OCI-LY1 (cell line): ENCODE results near the gene ARHGAP8.

Experiments used
- H2AFZ ChIP-seq: fragments of 200-600 bp; sonication (generic), shearing (Covaris generic); 2 replicates; pipeline ENCODE4 v1.6.0; 2014; ENCODE audit warnings: antibody characterized with exemption, mild to moderate bottlenecking, low read length
- H3F3A ChIP-seq: fragments of 200-600 bp; sonication (generic), shearing (Covaris generic); 2 replicates; pipeline ENCODE4 v1.6.0; 2014; ENCODE audit warnings: mild to moderate bottlenecking, antibody characterized with exemption, low read length, moderate library complexity; ENCODE audit not compliant: insufficient read depth
- H3K27ac ChIP-seq: fragments of 200-600 bp; sonication (generic); 2 replicates; pipeline ENCODE4 v1.5.1; 2014; ENCODE audit warnings: low read length, mixed run types, mild to moderate bottlenecking, low read depth; ENCODE audit not compliant: poor library complexity, severe bottlenecking
- H3K27me3 ChIP-seq: fragments of 200-600 bp; sonication (generic); 2 replicates; pipeline ENCODE4 v1.6.0; 2014; ENCODE audit warnings: antibody characterized with exemption, mild to moderate bottlenecking, low read length, moderate library complexity; ENCODE audit not compliant: insufficient read depth
- H3K36me3 ChIP-seq: fragments of 200-600 bp; sonication (generic); 2 replicates; pipeline ENCODE4 v1.6.1; 2014; ENCODE audit warnings: mild to moderate bottlenecking, antibody characterized with exemption, low read length, moderate library complexity, mixed read lengths; ENCODE audit not compliant: insufficient read depth
- H3K4me1 ChIP-seq: fragments of 200-600 bp; sonication (generic); 2 replicates; pipeline ENCODE4 v1.5.1; 2014; ENCODE audit warnings: mild to moderate bottlenecking, low read length, moderate library complexity; ENCODE audit not compliant: insufficient read depth, severe bottlenecking
- H3K4me2 ChIP-seq: fragments of 200-600 bp; sonication (generic), shearing (Covaris generic); 2 replicates; pipeline ENCODE4 v1.6.1; 2014; ENCODE audit warnings: low read length
- H3K4me3 ChIP-seq: fragments of 200-600 bp; sonication (generic); 2 replicates; pipeline ENCODE4 v1.5.1; 2014; ENCODE audit warnings: low read length, low read depth, mild to moderate bottlenecking, mixed read lengths; ENCODE audit not compliant: poor library complexity, severe bottlenecking
- H3K79me2 ChIP-seq: fragments of 200-600 bp; shearing (Covaris generic); 2 replicates; pipeline ENCODE4 v1.6.1; 2016; ENCODE audit warnings: mixed run types, low read length, mixed read lengths; ENCODE audit not compliant: insufficient read depth
- H3K9ac ChIP-seq: fragments of 200-600 bp; sonication (generic), shearing (Covaris generic); 2 replicates; pipeline ENCODE4 v1.6.1; 2014; ENCODE audit warnings: mild to moderate bottlenecking, low read length, mixed read lengths
- H3K9me2 ChIP-seq: fragments of 200-600 bp; sonication (generic), shearing (Covaris generic); 2 replicates; pipeline ENCODE4 v1.6.1; 2014; ENCODE audit warnings: low read depth, mild to moderate bottlenecking, low read length, mixed read lengths
- H3K9me3 ChIP-seq: fragments of 200-600 bp; shearing (Covaris generic); 2 replicates; pipeline ENCODE4 v1.6.1; 2014; ENCODE audit warnings: low read length, mixed read lengths
- H4K20me1 ChIP-seq: fragments of 200-600 bp; sonication (generic), shearing (Covaris generic); 2 replicates; pipeline ENCODE4 v1.6.0; 2016; ENCODE audit warnings: mild to moderate bottlenecking, low read length; ENCODE audit not compliant: insufficient read depth
- CTCF ChIP-seq: fragments of 200-600 bp; sonication (generic), shearing (Covaris generic); IDR thresholded peaks from 2 replicates; pipeline ENCODE4 v1.5.1; 2017; ENCODE audit warnings: mild to moderate bottlenecking, antibody characterized with exemption, low read length, moderate library complexity, mixed read lengths
- EZH2 ChIP-seq: fragments of 200-600 bp; sonication (generic), shearing (Covaris generic); IDR thresholded peaks from 2 replicates; pipeline ENCODE4 v1.8.0; 2017; ENCODE audit warnings: borderline replicate concordance, mixed run types, mild to moderate bottlenecking, antibody characterized with exemption, low read length, moderate library complexity, mixed read lengths

Gene ARHGAP8

GRCh38 chr22:44809456-44809855 lies 57.1 kb downstream of the ARHGAP8 start:
- TF ChIP-seq EZH2 (no peak), CTCF (no peak)
- Histone ChIP-seq H3K27ac (no peak overlapping the region), H3K27me3 (peaks cover 4% of the 10 kb centered on the region; the same call in 1 of the 2 replicates), H3K4me1 (no peaks in the 10 kb centered on the region), H3F3A (no peaks in the 10 kb centered on the region), H4K20me1 (no peaks in the 10 kb centered on the region), H2AFZ (no peak overlapping the region), H3K9me2 (no peaks in the 10 kb centered on the region), H3K4me2 (no peak overlapping the region), H3K4me3 (no peak overlapping the region), H3K9me3 (no peaks in the 10 kb centered on the region), H3K9ac (no peak overlapping the region), H3K36me3 (no peaks in the 10 kb centered on the region), H3K79me2 (no peaks in the 10 kb centered on the region)

GRCh38 chr22:44811141-44811540 lies 58.8 kb downstream of the ARHGAP8 start:
- no peak overlapping the region for H3K9ac ChIP-seq
- no peaks in the 10 kb centered on the region for H3F3A ChIP-seq
- no peaks in the 10 kb centered on the region for H3K4me1 ChIP-seq
- no peaks in the 10 kb centered on the region for H3K36me3 ChIP-seq
- no peaks in the 10 kb centered on the region for H3K79me2 ChIP-seq
- no peaks in the 10 kb centered on the region for H3K9me3 ChIP-seq
- H3K4me3 ChIP-seq, result no peak overlapping the region
- H3K9me2 ChIP-seq, result no peaks in the 10 kb centered on the region
- peaks cover 4% of the 10 kb centered on the region; the same call in 1 of the 2 replicates for H3K27me3 ChIP-seq
- TF ChIP-seq EZH2 (no peak), CTCF (no peak)
- no peaks in the 10 kb centered on the region for H4K20me1 ChIP-seq
- no peak overlapping the region for H3K4me2 ChIP-seq
- H3K27ac ChIP-seq, result no peak overlapping the region
- H2AFZ ChIP-seq, result no peak overlapping the region

DNA sequence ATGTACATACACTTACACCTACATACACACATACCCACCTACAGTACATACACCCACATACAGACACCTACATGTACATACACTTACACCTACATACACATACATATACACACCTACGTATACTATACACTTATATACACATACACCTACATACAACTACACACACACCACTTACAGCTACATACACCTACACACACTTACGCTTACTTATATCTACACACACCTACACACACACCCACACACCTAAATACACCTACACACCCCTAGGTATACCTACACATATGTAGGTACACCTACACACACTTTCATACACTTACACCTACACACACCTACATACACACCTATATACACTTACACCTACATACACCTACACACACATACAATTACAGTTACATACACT lies 61.0 kb downstream of the ARHGAP8 start:
- no peak overlapping the region for H3K4me3 ChIP-seq
- H3F3A ChIP-seq, result no peaks in the 10 kb centered on the region
- no peak overlapping the region for H3K9ac ChIP-seq
- peaks cover 4% of the 10 kb centered on the region; the same call in 1 of the 2 replicates for H3K27me3 ChIP-seq
- H2AFZ ChIP-seq, result no peak overlapping the region
- H3K27ac ChIP-seq, result no peak overlapping the region
- TF ChIP-seq EZH2 (no peak), CTCF (no peak)
- no peak overlapping the region for H3K4me2 ChIP-seq
- H3K79me2 ChIP-seq, result no peaks in the 10 kb centered on the region
- H3K36me3 ChIP-seq, result no peaks in the 10 kb centered on the region
- no peaks in the 10 kb centered on the region for H3K4me1 ChIP-seq
- H4K20me1 ChIP-seq, result no peaks in the 10 kb centered on the region
- no peaks in the 10 kb centered on the region for H3K9me3 ChIP-seq
- H3K9me2 ChIP-seq, result no peaks in the 10 kb centered on the region
